IPS DF 6.9 (cell line): ENCODE results near the gene SNRNP25.
"Not testable (repeated sequence)": the region's sequence is repeated elsewhere in the genome, so short reads cannot be mapped to it uniquely, and the experiment has no call there.

Experiments
- DNase-seq: peaks from one replicate; pipeline ENCODE4 v3.0.0-alpha.2; 2013; ENCODE audit warnings: low read depth, low spot score
- H3K27ac ChIP-seq: one replicate; pipeline ENCODE4 v1.5.1; 2013; ENCODE audit warnings: low read length, control low read depth
- H3K27me3 ChIP-seq: 2 replicates; pipeline ENCODE4 v1.6.1; 2013; ENCODE audit warnings: mild to moderate bottlenecking, low read length; ENCODE audit not compliant: control insufficient read depth, insufficient read depth
- H3K36me3 ChIP-seq: 2 replicates; pipeline ENCODE4 v1.6.1; 2013; ENCODE audit warnings: low read length; ENCODE audit not compliant: control insufficient read depth, insufficient read depth
- H3K4me1 ChIP-seq: 2 replicates; pipeline ENCODE4 v1.6.1; 2013; ENCODE audit warnings: low read length; ENCODE audit not compliant: control insufficient read depth, insufficient read depth
- H3K4me3 ChIP-seq: 2 replicates; pipeline ENCODE4 v1.5.1; 2013; ENCODE audit warnings: mild to moderate bottlenecking, low read length
- H3K9me3 ChIP-seq: 2 replicates; pipeline ENCODE4 v1.6.1; 2013; ENCODE audit warnings: low read length, inconsistent platforms; ENCODE audit not compliant: control insufficient read depth, insufficient read depth
- WGBS: extraction: QIAGEN DNeasy Blood & Tissue Kit; methylation state at CpG from one replicate; pipeline ENCODE4 v1.1.7; 2013; ENCODE audit warnings: mixed read lengths, missing lambda C conversion rate; ENCODE audit not compliant: insufficient read length, insufficient coverage; 5-methylcytosine and 5-hydroxymethylcytosine counted together

The SNRNP25 gene

GRCh38 chr16:42069-42457 is 11.6 kb upstream of the SNRNP25 start:
- no CpG with 5 or more reads among the region's 11 CpGs for WGBS

GRCh38 chr16:42691-43090 is 10.9 kb upstream of the SNRNP25 start:
- Histone ChIP-seq H3K4me1 (no peaks in the 10 kb centered on the region), H3K27ac (no peak overlapping the region), H3K4me3 (no peak overlapping the region), H3K27me3 (no peaks in the 10 kb centered on the region), H3K36me3 (peaks cover 32% of the 10 kb centered on the region), H3K9me3 (0 out of 2 replicates have a peak, but pooled peaks cover 1% of the 10 kb centered on the region)
- WGBS = no CpG with 5 or more reads among the region's 4 CpGs
- DNase-seq = no peak

More at GRCh38 chr16:42069-42457, 11.6 kb upstream of the SNRNP25 start:
- Histone ChIP-seq H3K9me3 (0 out of 2 replicates have a peak, but pooled peaks cover 1% of the 10 kb centered on the region), H3K4me3 (no peak overlapping the region), H3K36me3 (peaks cover 29% of the 10 kb centered on the region), H3K27me3 (no peaks in the 10 kb centered on the region), H3K27ac (no peak overlapping the region), H3K4me1 (no peaks in the 10 kb centered on the region)
- no peak for DNase-seq

GRCh38 chr16:43294-43693 is 10.3 kb upstream of the SNRNP25 start:
- no peak for DNase-seq
- H3K27me3 ChIP-seq = no peaks in the 10 kb centered on the region
- H3K4me3 ChIP-seq = no peak overlapping the region
- H3K36me3 ChIP-seq = peaks cover 32% of the 10 kb centered on the region
- 0 out of 2 replicates have a peak, but pooled peaks cover 1% of the 10 kb centered on the region for H3K9me3 ChIP-seq
- WGBS = no CpG with 5 or more reads among the region's 5 CpGs
- no peak overlapping the region for H3K27ac ChIP-seq
- H3K4me1 ChIP-seq = no peaks in the 10 kb centered on the region

GRCh38 chr16:44655-45054 is 9.0 kb upstream of the SNRNP25 start:
- no peak for DNase-seq
- Histone ChIP-seq H3K27ac (no peak overlapping the region), H3K4me1 (no peaks in the 10 kb centered on the region), H3K9me3 (0 out of 2 replicates have a peak, but pooled peaks cover 1% of the 10 kb centered on the region), H3K27me3 (no peaks in the 10 kb centered on the region), H3K36me3 (peaks cover 32% of the 10 kb centered on the region), H3K4me3 (no peak overlapping the region)
- no CpG with 5 or more reads among the region's 8 CpGs for WGBS

- no peak for DNase-seq
- WGBS = no CpG with 5 or more reads among the region's 5 CpGs
- Histone ChIP-seq H3K4me3 (no peak overlapping the region), H3K4me1 (no peaks in the 10 kb centered on the region), H3K27me3 (no peaks in the 10 kb centered on the region), H3K9me3 (0 out of 2 replicates have a peak, but pooled peaks cover 1% of the 10 kb centered on the region), H3K36me3 (peaks cover 32% of the 10 kb centered on the region), H3K27ac (no peak overlapping the region)
These were observed 8.2 kb upstream of the SNRNP25 start for GRCh38 chr16:45454-45853.

- DNase-seq, H3K4me1 ChIP-seq, H3K27ac ChIP-seq, H3K27me3 ChIP-seq, H3K9me3 ChIP-seq, H3K4me3 ChIP-seq: not testable (repeated sequence)
- peaks cover 35% of the 10 kb centered on the region for H3K36me3 ChIP-seq
- WGBS = no CpG with 5 or more reads among the region's 7 CpGs
These were observed 7.1 kb upstream of the SNRNP25 start for GRCh38 chr16:46510-46909.

GRCh38 chr16:47234-47633 is 6.4 kb upstream of the SNRNP25 start:
- Histone ChIP-seq H3K4me3 (no peak overlapping the region), H3K9me3 (no peaks in the 10 kb centered on the region), H3K36me3 (peaks cover 27% of the 10 kb centered on the region), H3K4me1 (no peaks in the 10 kb centered on the region), H3K27ac (no peak overlapping the region), H3K27me3 (no peaks in the 10 kb centered on the region)
- no peak for DNase-seq
- WGBS = no CpG with 5 or more reads among the region's 7 CpGs

GRCh38 chr16:50769-51591 is 2.6 kb upstream of the SNRNP25 start:
- Histone ChIP-seq H3K36me3 (peaks cover 13% of the 10 kb centered on the region), H3K27me3 (no peaks in the 10 kb centered on the region), H3K27ac (no peak overlapping the region), H3K4me1 (no peaks in the 10 kb centered on the region), H3K9me3 (no peaks in the 10 kb centered on the region), H3K4me3 (no peak overlapping the region)
- no peak for DNase-seq
- WGBS = no CpG with 5 or more reads among the region's 15 CpGs

GRCh38 chr16:54237-54581 is 581 bp downstream of the SNRNP25 start:
- H3K36me3 ChIP-seq = peaks cover 29% of the 10 kb centered on the region
- H3K27ac ChIP-seq = no peak overlapping the region
- WGBS = no CpG with 5 or more reads among the region's 12 CpGs
- no peaks in the 10 kb centered on the region for H3K4me1 ChIP-seq
- H3K9me3 ChIP-seq = no peaks in the 10 kb centered on the region
- H3K4me3 ChIP-seq = peak overlapping the region; percentile 72; the same call in 1 of the 2 replicates
- DNase-seq = no peak
- H3K27me3 ChIP-seq = no peaks in the 10 kb centered on the region

GRCh38 chr16:55571-56136 is 2.0 kb downstream of the SNRNP25 start:
- WGBS = no CpG with 5 or more reads among the region's 11 CpGs
- no peaks in the 10 kb centered on the region for H3K27me3 ChIP-seq
- H3K4me1 ChIP-seq = no peaks in the 10 kb centered on the region
- H3K27ac ChIP-seq = no peak overlapping the region
- H3K4me3 ChIP-seq = no peak overlapping the region
- H3K9me3 ChIP-seq = no peaks in the 10 kb centered on the region
- peaks cover 31% of the 10 kb centered on the region for H3K36me3 ChIP-seq
- DNase-seq = no peak
